ENCODE data around the gene TMEM86B.
A peak's percentile ranks its signal among the peaks of the same experiment; 100 is the strongest.

Gene TMEM86B

GRCh38 chr19:55253842-55254624 lies 25.5 kb upstream of the TMEM86B start:
- DNase-seq (ENCODE audit: low read depth in 1 of 2, low spot score in 1 of 2): no peak
- no peak for TF ChIP-seq JUND (IDR thresholded peaks at IDR 0.05; ENCODE audit: low read depth)
- in situ Hi-C loops (cut with HindIII; ENCODE audit: low pct_unique_long_range_greater_than_20kb, low sequenced_read_pairs): no loop called here

GRCh38 chr19:55252760-55253663 lies 24.4 kb upstream of the TMEM86B start:
- DNase-seq (ENCODE audit: low read depth in 1 of 2, low spot score in 1 of 2): no peak
- in situ Hi-C loops (cut with HindIII; ENCODE audit: low pct_unique_long_range_greater_than_20kb, low sequenced_read_pairs): no loop called here
- TF ChIP-seq JUND (IDR thresholded peaks at IDR 0.05; ENCODE audit: low read depth): no peak

- DNase-seq (ENCODE audit: low read depth in 1 of 2, low spot score in 1 of 2): no peak
- no peak for TF ChIP-seq JUND (IDR thresholded peaks at IDR 0.05; ENCODE audit: low read depth)
- in situ Hi-C loops (cut with HindIII; ENCODE audit: low pct_unique_long_range_greater_than_20kb, low sequenced_read_pairs): no loop called here
Measured at GRCh38 chr19:55251341-55252081, 22.9 kb upstream of the TMEM86B start.

- in situ Hi-C loops (cut with HindIII; ENCODE audit: low pct_unique_long_range_greater_than_20kb, low sequenced_read_pairs): no loop called here
- peak in 1 of 2 experiments; percentile 30 for DNase-seq (ENCODE audit: low read depth in 1 of 2, low spot score in 1 of 2)
- TF ChIP-seq JUND (IDR thresholded peaks at IDR 0.05; ENCODE audit: low read depth): no peak
Measured at GRCh38 chr19:55250262-55251036, 21.9 kb upstream of the TMEM86B start.

- in situ Hi-C loops (cut with HindIII; ENCODE audit: low pct_unique_long_range_greater_than_20kb, low sequenced_read_pairs): no loop called here
- no peak for TF ChIP-seq JUND (IDR thresholded peaks at IDR 0.05; ENCODE audit: low read depth)
- DNase-seq (ENCODE audit: low read depth in 1 of 2, low spot score in 1 of 2): no peak
Measured at GRCh38 chr19:55249841-55250240, 21.3 kb upstream of the TMEM86B start.

GRCh38 chr19:55248704-55249103 lies 20.1 kb upstream of the TMEM86B start:
- DNase-seq (ENCODE audit: low read depth in 1 of 2, low spot score in 1 of 2): no peak
- no peak for TF ChIP-seq JUND (IDR thresholded peaks at IDR 0.05; ENCODE audit: low read depth)
- in situ Hi-C loops (cut with HindIII; ENCODE audit: low pct_unique_long_range_greater_than_20kb, low sequenced_read_pairs): no loop called here

- no peak for DNase-seq (ENCODE audit: low read depth in 1 of 2, low spot score in 1 of 2)
- TF ChIP-seq JUND (IDR thresholded peaks at IDR 0.05; ENCODE audit: low read depth): no peak
- in situ Hi-C loops (cut with HindIII; ENCODE audit: low pct_unique_long_range_greater_than_20kb, low sequenced_read_pairs): no loop called here
Measured at GRCh38 chr19:55248166-55248675, 19.7 kb upstream of the TMEM86B start.

- TF ChIP-seq JUND (IDR thresholded peaks at IDR 0.05; ENCODE audit: low read depth): no peak
- DNase-seq (ENCODE audit: low read depth in 1 of 2, low spot score in 1 of 2): peak in 1 of 2 experiments; percentile 39
- in situ Hi-C loops (cut with HindIII; ENCODE audit: low pct_unique_long_range_greater_than_20kb, low sequenced_read_pairs): no loop called here
Measured at GRCh38 chr19:55247621-55248099, 19.1 kb upstream of the TMEM86B start.

- no peak for TF ChIP-seq JUND (IDR thresholded peaks at IDR 0.05; ENCODE audit: low read depth)
- in situ Hi-C loops (cut with HindIII; ENCODE audit: low pct_unique_long_range_greater_than_20kb, low sequenced_read_pairs): no loop called here
- no peak for DNase-seq (ENCODE audit: low read depth in 1 of 2, low spot score in 1 of 2)
Measured at GRCh38 chr19:55246462-55247451, 18.2 kb upstream of the TMEM86B start.

GRCh38 chr19:55245236-55245904 lies 16.8 kb upstream of the TMEM86B start:
- no peak for DNase-seq (ENCODE audit: low read depth in 1 of 2, low spot score in 1 of 2)
- no peak for TF ChIP-seq JUND (IDR thresholded peaks at IDR 0.05; ENCODE audit: low read depth)
- in situ Hi-C loops (cut with HindIII; ENCODE audit: low pct_unique_long_range_greater_than_20kb, low sequenced_read_pairs): no loop called here

All from T47D (cell line).